Measurements from ENCODE around the gene C6orf141.

DNA sequence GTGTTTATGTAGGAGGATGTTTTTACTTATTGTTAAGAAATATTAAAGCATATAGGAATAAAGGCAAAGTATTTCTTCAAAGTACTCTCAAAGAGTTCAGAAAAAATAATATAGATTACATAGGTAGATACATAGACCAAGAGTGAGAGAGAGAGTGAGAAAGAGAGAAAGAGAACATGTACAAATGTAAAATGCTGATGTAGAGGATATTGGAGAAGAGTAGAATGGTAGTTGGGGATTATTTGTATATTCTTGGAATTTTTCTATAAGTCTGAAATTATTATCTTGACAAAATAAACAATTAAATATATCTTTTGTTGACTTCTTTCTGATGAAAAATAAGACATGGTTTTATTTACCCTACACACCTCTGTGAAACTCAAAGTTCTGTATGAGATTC lies 29.2 kb downstream of the C6orf141 start:
- no peak for TF ChIP-seq CTCF (IDR thresholded peaks at IDR 0.05)
- TF ChIP-seq POLR2AphosphoS5 (IDR thresholded peaks at IDR 0.05; ENCODE audit: low read depth, low read length): no peak
- TF ChIP-seq SIN3A (IDR thresholded peaks at IDR 0.05; ENCODE audit: borderline replicate concordance, insufficient read depth, low read depth, low read length): no peak
